Epithelial cell of proximal tubule (primary cell): ENCODE measurements around the gene SEPTIN11. TPM values are rescaled to one million over a fixed set of nuclear protein-coding genes. Genes with fewer than 3 reads are reported as not detected.

Experiments used
- DNase-seq: peaks from one replicate; pipeline ENCODE4 v3.0.0-alpha.2; 2011; ENCODE audit warnings: low read depth
- H3K4me3 ChIP-seq: 2 replicates; pipeline ENCODE4 v1.5.1; 2011; ENCODE audit warnings: low read depth, mild to moderate bottlenecking, low read length
- CTCF ChIP-seq: conservative IDR thresholded peaks from 2 replicates; pipeline ENCODE4 v1.5.1; 2012; ENCODE audit warnings: low read depth, mild to moderate bottlenecking, low read length
- total RNA-seq: library from RNA; depleted of rRNA; stranded (reverse); fragments of >200 nt; gene quantifications from 2 replicates; pipeline ENCODE4 v1.2.3, GENCODE V29; 2015

Gene SEPTIN11
- 86.7 and 109 TPM in 2 replicates for total RNA-seq

GRCh38 chr4:76949276-76950051, at the start of gene SEPTIN11:
Gene SEPTIN11 (plus strand): TSS chr4:76949752. CDS start chr4:76949904, 152 bp downstream.
- TF ChIP-seq CTCF, result no peak
- H3K4me3 ChIP-seq, result peak within 1 kb of the TSS; percentile 93
- DNase-seq, result no peak

GRCh38 chr4:76902233-76902890, 47.2 kb upstream of the SEPTIN11 start:
- TF ChIP-seq CTCF, result no peak
- no peak for DNase-seq
- H3K4me3 ChIP-seq, result no peak overlapping the region

- no peak for TF ChIP-seq CTCF
- H3K4me3 ChIP-seq, result no peak overlapping the region
- no peak for DNase-seq
Measured at GRCh38 chr4:76904646-76905190, 44.8 kb upstream of the SEPTIN11 start.

DNA sequence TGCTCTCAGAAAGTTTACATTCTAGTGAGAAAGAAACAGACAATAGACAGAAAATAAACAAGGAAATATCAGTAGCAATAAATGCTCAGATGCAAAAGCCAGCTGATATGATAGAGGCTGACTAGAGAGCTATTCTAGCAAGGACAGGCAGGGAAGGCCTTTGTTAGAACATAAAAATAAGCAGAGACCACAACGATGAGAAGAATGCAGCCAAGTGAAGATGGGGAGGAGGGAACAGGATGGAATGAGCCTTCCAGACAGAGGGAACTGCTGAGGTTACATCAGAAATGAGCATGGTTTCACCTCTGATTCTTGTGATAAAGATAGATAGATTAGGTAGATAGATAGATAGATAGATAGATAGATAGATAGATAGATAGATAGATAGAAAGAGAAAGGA, 44.0 kb upstream of the SEPTIN11 start:
- no peak for TF ChIP-seq CTCF
- no peak overlapping the region for H3K4me3 ChIP-seq
- no peak for DNase-seq

DNA sequence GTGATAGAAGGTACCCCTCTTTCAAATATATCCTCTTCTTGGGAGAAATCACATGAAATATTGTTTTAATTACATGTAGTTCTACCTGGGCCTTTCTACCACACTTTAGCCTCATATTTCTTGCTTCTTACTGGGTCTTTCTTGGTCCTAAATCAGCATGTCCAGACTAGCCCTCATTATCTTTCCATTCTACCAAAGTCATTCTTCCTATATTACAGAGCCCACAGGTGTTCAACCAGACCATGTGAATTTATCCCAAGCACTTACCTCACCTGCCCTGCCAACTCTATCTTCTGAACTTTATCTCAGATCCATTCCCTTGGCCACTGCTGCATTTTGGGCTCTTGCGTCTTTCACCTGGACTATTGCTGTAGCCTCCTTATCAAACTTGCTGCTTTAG, 39.8 kb upstream of the SEPTIN11 start:
- TF ChIP-seq CTCF, result no peak
- no peak for DNase-seq
- H3K4me3 ChIP-seq, result no peak overlapping the region

- no peak for TF ChIP-seq CTCF
- no peak for DNase-seq
- no peak overlapping the region for H3K4me3 ChIP-seq
Measured at GRCh38 chr4:76920715-76921114, 28.8 kb upstream of the SEPTIN11 start.
